ENCODE data around the gene KRT78.

- TF ChIP-seq CTCF (IDR thresholded peaks at IDR 0.05; ENCODE audit: low read depth, low read length, missing input control): no peak
- TF ChIP-seq REST (IDR thresholded peaks at IDR 0.05): no peak
Observed at GRCh38 chr12:52857500-52857899, 8.7 kb upstream of the KRT78 start.
